ES-I3 (cell line): ENCODE results near the gene ZNF497.
"Not testable (repeated sequence)": the region's sequence is repeated elsewhere in the genome, so short reads cannot be mapped to it uniquely, and the experiment has no call there.

Experiments
- H3K36me3 ChIP-seq: 2 replicates; pipeline ENCODE4 v1.6.1; 2013; ENCODE audit warnings: mild to moderate bottlenecking, low read length, control low read depth, moderate library complexity; ENCODE audit not compliant: insufficient read depth
- H3K4me1 ChIP-seq: 2 replicates; pipeline ENCODE4 v1.6.1; 2013; ENCODE audit warnings: mild to moderate bottlenecking, control low read depth, low read length; ENCODE audit not compliant: insufficient read depth
- H3K9ac ChIP-seq: 2 replicates; pipeline ENCODE4 v1.6.1; 2013; ENCODE audit warnings: low read depth, mild to moderate bottlenecking, low read length, moderate library complexity
- H3K9me3 ChIP-seq: 2 replicates; pipeline ENCODE4 v1.6.1; 2013; ENCODE audit warnings: mild to moderate bottlenecking, low read length, moderate library complexity; ENCODE audit not compliant: control insufficient read depth, insufficient read depth

Gene ZNF497

DNA sequence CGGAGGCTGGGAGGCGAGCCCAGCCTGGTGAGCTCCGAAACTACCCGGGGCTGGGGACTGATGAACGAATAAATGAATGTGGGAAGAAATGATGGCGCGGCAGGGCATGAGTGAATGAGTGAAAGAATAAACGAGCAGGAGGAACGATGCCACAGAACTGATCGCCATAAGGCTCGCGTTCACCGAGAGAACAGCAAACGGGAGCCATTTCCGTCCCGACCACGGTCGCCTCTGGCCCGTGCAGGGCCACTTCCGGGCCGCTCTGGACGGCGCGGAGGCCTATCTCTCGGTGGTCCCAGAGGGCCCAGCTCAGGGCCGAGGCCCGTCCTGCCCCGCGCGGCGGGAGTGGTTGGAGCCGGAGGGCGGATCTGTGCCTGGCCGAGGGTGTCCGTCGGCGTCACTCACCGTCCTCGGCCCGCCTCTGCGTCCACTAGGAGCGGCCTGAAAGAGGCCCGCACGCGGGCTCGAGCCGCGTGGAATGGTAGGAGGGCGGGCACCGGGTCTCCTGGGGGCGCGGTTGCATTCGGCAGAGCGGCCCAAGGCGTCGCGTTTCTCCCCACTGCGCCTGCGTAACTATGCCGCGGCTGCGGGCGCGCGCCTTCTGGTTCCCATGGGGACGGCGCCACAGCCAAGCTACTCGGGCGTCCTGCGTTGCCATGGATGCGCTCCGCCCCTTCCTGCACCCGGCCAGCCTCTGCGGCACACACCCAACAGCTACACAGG, at the start of gene ZNF497:
ZNF497 (minus strand) TSS at position 480 of the 723 bp plus-strand sequence. CDS start 5,116 bp downstream, outside the sequence.
- Histone ChIP-seq H3K9ac (peak within 1 kb of the TSS; percentile 82), H3K36me3 (no peaks in the 10 kb centered on the region), H3K9me3 (no peaks in the 10 kb centered on the region), H3K4me1 (no peaks in the 10 kb centered on the region; the same call in 1 of the 2 replicates)

DNA sequence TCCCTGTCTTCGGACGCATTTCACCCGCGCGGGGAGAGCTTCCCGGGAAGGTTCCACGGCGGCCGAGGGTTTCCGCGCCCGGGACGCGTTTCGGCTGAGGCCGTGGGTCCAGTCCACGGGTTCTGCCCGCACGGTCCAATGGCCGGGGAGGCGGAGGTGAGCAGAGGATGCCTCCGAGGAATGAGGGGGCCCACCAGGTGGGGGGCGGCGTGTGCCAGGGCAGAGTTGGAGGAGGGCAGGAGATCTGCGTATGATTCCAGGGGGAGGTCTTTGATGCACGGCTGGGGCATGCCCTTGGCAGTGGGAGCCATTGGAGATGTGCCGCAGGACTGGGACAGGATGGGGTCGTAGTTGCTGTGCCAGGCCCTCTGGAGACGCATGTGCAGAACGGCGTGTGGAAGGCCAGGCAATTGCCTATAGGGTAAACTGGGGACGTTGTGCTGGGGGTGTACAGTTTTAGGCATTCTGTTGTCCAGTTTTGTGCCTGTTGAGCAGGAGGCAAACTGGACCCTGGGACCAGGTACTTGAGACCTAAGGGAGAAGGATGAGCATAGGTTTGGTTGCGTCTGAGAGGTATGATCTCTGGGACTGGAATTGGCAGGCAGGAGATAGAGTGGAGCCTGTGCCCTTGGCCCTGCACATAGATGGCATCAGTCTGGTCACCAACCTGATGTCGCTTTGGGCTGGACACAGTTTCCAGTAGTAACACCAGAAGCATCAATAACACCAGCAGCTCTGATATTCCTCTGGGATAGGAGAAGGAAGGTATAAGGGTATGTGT, 46.6 kb upstream of the ZNF497 start:
- H3K36me3 ChIP-seq: no peaks in the 10 kb centered on the region
- H3K9me3 ChIP-seq: no peaks in the 10 kb centered on the region
- H3K4me1 ChIP-seq: no peaks in the 10 kb centered on the region
- peak overlapping the region; percentile 86 for H3K9ac ChIP-seq

DNA sequence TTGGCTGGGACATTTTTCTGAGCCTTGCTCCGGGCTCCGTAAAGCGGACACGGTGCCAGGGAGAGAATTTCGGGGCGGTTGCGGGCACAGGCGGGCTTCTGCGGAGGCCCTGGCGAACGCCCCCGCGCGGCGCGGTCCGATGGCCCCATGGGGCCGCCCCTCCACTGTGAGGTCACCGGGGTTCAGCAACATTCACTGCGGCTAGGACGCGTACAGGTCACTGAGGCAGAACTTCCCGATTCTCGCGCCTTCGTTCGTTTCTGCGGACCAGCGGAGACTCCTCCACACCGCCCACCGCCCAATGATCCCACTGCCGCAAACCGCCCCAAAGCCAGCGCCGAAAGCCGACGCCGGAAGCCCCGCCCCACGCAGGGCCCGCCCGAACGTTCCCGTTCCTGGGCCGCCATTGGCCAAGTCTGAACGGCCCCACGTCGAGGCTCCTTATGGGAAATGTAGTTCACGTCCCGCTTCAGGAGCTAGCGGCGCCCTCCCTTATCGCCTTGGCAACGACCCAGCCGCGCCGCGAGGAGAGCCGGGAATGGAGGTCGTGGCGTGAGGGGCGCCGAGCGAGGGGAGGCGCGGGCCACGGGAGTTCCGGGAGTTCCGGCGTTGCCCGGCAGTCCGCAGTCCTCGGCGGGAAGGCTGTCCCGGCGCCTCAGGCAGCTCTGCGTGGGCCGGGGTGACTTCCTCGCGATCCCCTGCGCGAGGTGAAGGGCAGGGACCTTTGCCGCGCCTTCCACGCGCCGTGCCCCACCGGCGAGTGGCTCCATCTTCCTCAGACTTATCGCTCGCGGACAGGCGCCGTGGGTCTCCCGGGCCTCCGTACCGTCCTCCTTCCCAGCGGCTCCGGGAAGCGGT, 45.8 kb upstream of the ZNF497 start, which contains the start of gene ZNF584:
ZNF584 (plus strand) TSS at position 498 of the 858 bp plus-strand sequence. CDS start 499 bp downstream, outside the sequence.
- Histone ChIP-seq H3K9ac (peak within 1 kb of the TSS; percentile 86), H3K4me1 (no peaks in the 10 kb centered on the region), H3K9me3 (no peaks in the 10 kb centered on the region), H3K36me3 (no peaks in the 10 kb centered on the region)

DNA sequence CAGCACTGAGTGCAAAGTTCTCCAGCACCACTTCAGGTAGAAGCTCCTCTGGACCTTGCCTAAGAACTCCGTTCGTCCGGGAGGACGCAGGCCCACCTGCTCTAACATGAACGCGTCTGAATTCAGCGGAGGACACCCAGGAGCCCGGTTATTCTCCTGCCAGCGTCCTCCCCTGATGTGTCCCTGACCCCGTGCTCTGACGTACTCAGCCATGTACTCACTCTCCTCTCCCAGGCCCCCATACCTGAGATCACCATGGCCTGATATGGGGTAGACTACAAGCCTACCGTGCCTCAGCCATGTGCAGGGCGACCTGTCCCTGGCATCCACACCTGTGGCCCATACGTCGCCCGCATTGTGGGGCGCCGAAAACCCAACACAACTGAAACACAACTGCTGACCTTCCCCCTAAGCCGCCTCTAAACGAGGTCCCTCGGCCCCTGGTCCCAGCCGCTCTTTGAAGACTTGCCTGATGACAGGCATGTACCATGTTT, 45.2 kb upstream of the ZNF497 start:
- Histone ChIP-seq H3K9me3 (no peaks in the 10 kb centered on the region), H3K36me3 (no peaks in the 10 kb centered on the region)

DNA sequence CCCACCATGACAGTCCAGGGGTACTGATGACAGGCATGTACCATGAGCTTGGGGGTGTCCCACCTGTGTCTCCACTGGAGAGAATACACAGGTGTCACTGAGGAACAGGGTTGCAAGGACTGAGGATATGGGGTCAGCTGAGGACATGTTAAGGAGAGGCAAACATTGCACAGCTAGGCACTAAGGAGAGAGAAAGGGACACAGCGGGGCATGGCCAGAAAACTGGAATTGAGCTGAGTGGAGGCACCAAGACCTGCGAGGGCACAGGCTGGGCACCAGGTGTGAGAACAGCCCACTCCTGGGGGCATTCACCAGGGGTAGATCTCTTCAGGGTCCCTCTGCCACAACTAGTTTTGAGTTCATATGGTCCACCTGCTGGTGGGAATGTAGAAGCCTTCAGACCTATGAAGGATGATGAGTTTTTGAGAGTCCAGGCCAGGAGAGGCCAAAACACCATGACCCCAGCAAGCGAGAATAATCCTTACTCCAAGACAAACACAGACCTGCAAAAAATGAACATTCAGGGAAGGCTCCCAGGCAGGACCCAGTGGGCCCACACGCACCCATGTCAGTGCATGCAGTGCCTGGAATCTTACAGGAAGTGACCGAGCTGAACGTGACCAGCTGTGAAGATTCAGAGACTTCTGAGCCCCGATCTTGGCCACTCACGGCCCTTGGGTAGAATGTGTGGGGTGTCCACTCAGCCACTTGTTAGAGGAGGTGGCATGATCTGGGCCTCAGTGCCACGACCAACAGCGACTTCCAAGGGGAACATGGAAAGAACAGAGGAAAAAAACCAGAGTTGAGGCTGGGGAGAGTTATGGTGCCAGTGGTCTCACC, 44.5 kb upstream of the ZNF497 start:
- H3K9me3 ChIP-seq: no peaks in the 10 kb centered on the region
- peak overlapping the region; percentile 86 for H3K9ac ChIP-seq
- no peaks in the 10 kb centered on the region for H3K4me1 ChIP-seq
- H3K36me3 ChIP-seq: no peaks in the 10 kb centered on the region

More for the DNA sequence above, 45.2 kb upstream of the ZNF497 start:
- H3K9ac ChIP-seq: peak overlapping the region; percentile 86
- H3K4me1 ChIP-seq: no peaks in the 10 kb centered on the region

DNA sequence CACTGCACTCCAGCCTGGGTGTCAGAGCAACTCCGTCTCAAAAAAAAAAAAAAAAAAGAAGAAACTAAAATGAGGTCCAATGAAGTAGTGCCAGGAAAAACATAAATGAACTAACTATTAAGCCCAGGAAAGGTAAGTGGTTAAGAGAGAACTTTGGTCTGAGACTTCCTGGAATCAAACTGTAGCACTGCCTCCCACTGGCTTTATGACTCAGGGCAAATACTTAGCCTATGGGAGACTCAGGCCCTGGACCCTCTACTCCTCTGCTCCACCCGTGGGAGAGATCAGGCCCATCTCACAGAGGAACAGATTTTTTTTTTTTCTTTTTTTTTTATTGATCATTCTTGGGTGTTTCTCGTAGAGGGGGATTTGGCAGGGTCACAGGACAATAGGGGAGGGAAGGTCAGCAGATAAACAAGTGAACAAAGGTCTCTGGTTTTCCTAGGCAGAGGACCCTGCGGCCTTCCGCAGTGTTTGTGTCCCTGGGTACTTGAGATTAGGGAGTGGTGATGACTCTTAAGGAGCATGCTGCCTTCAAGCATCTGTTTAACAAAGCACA, 41.4 kb upstream of the ZNF497 start:
- H3K9ac ChIP-seq, H3K36me3 ChIP-seq, H3K9me3 ChIP-seq, H3K4me1 ChIP-seq: not testable (repeated sequence)

DNA sequence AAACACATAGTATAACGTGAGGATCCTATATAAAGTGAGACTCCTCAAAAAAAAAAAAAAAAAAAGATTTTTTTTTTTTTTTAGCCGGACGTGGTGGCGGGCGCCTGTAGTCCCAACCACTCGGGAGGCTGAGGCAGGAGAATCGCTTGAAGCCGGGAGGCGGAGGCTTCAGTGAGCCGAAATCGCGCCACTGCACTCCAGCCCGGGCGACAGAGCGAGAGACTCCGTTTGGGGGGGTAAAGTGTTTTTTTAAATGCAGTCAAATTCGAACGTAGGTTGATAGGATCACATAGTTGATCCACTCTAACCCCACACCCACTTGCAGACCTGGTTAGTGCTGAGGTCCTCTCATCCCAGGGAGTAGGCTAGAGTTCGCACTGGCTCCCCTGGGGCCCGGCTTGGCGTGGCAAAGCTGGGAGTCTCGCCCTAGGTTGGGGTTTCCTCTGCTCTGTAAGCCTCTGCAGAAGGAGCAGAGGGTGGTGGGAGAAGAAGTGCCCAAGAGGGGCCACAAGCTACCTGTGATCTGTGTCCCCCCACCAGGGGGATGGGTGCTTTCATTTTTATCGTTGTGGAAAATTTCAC, 39.4 kb upstream of the ZNF497 start:
- Histone ChIP-seq H3K9ac (peak overlapping the region; percentile 53; the same call in 1 of the 2 replicates), H3K36me3 (no peaks in the 10 kb centered on the region), H3K9me3 (no peaks in the 10 kb centered on the region), H3K4me1 (no peaks in the 10 kb centered on the region)

DNA sequence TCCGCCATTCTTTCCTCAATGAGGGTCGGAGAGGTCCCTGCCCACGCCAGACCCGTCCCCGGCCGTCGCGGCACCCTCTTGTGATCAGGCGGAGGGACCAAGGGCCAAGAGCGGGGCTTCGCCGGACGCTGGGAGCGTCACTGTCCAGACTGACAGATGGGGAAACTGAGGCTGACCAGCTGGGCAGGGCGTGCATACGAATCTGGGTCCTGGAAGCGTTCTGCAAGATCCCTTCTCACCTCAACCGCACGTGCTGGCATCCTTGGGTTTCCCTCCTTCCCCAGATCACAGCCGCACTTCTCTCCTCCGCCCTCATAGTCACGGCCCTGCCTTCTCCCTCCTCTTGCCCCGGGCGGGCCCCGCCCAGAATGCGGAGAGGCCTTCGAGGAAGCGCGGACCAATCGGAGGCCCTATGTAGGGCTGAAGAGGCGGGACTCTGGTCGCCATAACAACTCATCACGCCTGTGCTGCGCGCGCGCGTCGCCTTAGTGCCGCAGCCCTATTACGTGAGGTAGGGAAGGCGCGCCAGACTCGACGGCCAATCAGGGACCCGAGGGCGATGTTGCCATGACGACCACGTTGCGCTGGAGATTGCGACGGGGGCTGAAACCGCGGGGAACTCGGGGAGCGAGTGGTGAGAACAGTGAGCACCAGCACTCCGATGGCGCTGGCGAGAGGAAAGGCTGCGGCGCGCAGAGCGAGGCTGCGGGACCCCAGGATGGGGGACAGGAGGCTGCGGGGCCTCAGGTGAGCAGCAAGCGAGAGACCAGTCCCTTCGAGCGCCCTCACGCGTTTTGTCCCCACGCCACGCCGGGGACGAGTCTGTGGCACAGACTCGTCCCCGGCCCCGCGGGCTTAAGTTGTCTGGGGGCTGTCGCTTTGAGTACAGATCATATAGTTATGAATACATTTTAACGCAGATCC, 38.6 kb upstream of the ZNF497 start:
- no peaks in the 10 kb centered on the region for H3K4me1 ChIP-seq
- no peaks in the 10 kb centered on the region for H3K36me3 ChIP-seq
- H3K9ac ChIP-seq: peak overlapping the region; percentile 54
- H3K9me3 ChIP-seq: no peaks in the 10 kb centered on the region

DNA sequence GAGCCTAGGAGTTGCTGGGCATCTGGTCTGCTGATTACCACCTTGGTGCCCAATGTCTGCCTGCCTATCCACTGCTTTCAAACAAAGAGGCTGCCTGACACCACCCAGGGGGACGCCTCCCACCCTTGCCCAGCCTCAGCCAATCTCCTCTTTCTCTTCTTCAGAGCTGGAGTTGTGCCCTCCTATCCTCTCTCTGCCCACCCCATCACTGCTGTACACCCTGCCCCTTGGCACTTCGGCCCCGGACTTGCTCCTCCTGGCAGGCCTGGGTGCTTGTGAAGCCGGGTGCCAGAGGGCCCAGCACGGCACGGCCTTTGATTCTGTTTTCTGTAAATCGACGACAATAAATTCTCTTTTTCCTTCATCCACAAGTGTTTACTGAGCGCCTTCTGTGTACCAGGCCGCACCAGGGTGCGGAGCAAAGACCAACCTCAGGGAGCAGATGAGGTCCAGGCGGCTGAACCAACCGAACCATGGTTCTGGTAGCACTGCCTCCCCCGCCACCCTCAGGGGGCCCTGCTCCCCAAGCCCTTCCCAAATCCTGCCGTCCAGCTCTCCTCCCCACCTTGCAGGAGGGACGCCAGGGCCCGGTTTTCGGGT, 37.9 kb upstream of the ZNF497 start:
- H3K9me3 ChIP-seq: no peaks in the 10 kb centered on the region
- peak overlapping the region; percentile 54; the same call in 1 of the 2 replicates for H3K9ac ChIP-seq
- no peaks in the 10 kb centered on the region; the same call in 1 of the 2 replicates for H3K4me1 ChIP-seq
- H3K36me3 ChIP-seq: no peaks in the 10 kb centered on the region

DNA sequence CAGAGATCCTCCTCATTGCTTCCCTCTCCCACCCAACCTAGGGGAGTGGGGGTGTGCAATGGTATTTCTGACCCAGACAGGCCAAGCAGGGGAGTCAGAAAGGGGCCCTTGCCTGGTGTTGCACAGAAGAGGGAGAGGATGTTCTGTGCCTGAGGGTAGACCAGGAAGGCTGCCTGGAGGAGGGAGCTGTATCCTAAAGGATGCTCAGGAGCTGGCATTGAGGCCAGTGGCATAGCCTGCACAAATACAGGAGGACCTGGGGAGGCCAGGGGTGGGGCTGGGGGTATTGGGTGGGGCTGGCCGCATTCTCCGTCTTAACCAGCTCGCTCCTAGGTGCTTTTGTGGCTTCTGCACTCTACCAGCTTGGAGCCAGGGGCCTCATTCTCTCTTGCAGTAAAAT, 37.4 kb upstream of the ZNF497 start:
- no peaks in the 10 kb centered on the region for H3K9me3 ChIP-seq
- no peak overlapping the region for H3K9ac ChIP-seq
- no peaks in the 10 kb centered on the region for H3K36me3 ChIP-seq
- no peaks in the 10 kb centered on the region; the same call in 1 of the 2 replicates for H3K4me1 ChIP-seq

DNA sequence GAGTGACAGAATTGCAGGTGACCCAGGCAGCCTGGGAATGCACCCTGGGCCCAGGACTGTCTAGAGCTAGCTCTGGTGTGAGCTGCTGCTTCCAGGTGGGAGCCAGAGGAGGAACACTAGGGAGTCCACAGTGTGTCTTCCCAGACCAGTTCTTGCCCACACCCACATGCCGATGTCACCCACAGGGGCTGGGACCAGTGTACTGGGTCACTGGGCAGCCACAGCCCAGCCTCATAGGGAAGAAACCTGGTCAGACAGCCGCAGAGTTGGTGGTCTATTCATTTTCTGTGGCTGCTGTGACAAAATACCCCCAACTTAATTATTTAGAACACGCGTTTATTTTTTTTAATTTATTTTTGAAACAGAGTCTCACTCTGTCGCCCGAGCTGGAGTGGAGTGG, 36.0 kb upstream of the ZNF497 start:
- no peaks in the 10 kb centered on the region for H3K9me3 ChIP-seq
- peaks cover 7% of the 10 kb centered on the region; the same call in 1 of the 2 replicates for H3K36me3 ChIP-seq
- H3K9ac ChIP-seq: no peak overlapping the region
- no peaks in the 10 kb centered on the region; the same call in 1 of the 2 replicates for H3K4me1 ChIP-seq

DNA sequence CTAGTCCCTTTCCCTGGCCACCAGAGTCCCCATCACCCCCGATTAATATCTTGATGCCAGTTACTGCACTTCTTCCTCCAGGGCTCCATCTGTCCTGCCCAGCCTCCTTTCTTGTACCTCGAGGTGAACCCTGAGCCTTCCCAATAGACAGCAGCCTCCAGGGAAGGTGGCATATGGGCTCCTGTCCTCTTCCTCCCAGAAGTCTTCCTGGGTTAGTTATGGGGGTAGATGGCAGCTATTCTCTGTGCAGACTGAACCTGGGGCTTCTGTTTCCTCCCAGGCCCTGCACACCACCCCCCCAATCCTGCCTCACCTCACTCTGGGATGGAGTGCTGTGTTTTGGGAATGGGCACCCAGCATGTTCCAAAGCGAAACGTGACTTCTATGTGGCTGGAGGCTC, 35.5 kb upstream of the ZNF497 start:
- no peaks in the 10 kb centered on the region; the same call in 1 of the 2 replicates for H3K4me1 ChIP-seq
- H3K9ac ChIP-seq: no peak overlapping the region
- peaks cover 9% of the 10 kb centered on the region; the same call in 1 of the 2 replicates for H3K36me3 ChIP-seq
- no peaks in the 10 kb centered on the region for H3K9me3 ChIP-seq
